ENCODE results near the gene KCNH1.
"Not testable (repeated sequence)": the region's sequence is repeated elsewhere in the genome, so short reads cannot be mapped to it uniquely, and the experiment has no call there.

The KCNH1 gene

DNA sequence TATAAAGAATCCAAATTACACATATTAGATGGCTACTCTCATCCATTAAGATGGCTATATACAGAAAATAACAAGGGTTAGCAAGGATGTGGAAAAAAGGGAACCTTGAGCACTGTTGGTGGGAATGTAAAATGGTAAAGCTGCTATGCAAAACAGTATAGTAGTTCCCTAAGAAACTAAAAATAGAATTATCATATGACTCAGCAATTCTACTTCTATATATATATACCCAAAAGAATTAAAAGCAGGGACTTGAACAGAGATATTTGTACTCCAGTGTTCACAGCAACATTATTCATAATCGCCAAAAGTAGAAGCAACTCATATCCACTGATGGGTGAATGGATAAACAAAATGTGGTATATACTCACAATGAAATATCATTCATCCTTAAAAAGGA is 126.1 kb downstream of the KCNH1 start:
- DNase-seq, result no peak

DNA sequence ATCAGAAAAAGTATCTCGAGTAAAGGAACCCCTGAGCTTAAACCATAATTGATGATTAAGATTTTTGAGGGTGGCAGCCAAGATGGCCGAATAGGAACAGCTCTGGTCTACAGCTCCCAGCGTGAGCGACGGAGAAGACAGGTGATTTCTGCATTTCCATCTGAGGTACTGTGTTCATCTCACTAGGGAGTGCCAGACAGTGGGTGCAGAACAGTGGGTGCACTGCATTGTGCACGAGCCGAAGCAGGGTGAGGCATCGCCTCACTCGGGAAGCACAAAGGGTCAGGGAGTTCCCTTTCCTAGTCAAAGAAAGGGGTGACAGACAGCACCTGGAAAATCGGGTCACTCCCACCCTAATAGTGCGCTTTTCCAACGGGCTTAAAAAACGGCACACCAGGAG is 138.0 kb downstream of the KCNH1 start:
- DNase-seq, result not testable (repeated sequence)

DNA sequence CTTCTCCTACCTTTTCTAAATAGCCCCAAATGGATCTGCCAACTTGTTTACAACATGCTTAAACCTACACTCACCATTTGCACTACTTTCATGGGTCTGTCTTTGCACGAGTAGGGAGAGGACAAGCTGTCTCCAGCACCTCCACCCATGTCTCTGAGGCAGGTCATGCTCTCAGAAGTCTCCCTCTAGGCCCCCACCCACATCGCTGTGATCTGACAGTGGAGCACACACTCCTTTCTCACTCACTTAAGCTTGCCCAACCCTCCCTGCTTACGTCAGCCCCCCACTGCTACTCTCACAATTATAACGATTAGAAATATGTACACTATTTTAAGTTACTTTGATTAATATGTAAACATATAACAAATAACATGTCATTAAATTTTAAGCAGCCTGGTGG is 141.1 kb downstream of the KCNH1 start:
- DNase-seq, result no peak

DNA sequence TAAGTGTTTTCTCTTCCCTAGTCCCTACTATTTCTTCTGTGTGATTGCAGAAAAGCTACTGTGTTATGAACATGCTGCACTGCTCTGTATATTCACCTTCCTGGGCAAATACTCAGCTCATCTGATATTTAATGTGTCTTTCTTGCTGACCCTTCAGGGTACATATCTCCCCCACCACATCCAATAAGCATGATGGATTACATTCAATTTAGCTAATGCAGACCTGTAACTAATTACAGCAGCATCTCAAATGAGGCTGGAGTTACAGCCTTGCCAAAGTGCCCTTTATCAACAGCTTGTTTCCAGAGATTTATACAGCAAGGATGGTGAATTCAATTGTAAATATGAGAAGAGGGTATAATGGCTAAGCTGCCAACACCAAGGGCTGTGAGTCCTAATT is 144.0 kb downstream of the KCNH1 start:
- no peak for DNase-seq

DNA sequence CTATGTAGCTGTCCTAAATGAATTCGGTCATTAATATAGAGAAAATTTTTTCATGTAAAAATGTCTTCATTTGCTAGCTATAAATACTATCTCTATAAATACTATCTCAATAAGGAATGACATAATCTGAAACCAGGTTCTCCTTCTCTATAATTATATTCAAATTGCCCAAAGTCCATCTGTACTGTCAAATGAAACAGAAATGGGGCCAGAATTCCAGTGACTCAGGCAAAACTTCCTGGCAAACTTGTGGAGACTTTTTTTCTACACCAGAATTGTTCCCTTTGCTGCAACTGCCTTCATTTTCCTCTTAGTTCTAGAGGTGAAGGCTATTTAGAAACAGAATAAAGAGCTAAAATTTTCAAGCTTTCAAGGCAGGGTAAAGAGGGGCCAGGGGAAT is 152.5 kb downstream of the KCNH1 start:
- DNase-seq, result no peak

DNA sequence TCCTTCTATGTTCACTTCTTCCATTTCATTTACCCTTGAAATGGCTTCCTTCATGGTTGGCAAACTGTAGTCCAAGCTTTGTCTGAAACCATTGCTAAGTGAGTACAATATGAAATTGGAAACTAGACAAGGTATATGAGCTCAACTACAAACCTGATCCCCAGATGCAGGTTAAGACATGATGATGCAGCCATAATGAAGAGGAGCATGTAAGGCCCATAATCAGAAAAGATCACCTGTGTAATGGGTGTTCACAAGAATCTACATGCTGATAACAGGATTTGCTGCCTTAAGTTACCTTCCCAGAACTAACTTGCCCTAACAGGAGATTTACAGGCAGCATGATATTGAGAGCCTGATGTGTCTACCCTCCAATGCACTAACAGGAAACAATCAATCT is 153.9 kb downstream of the KCNH1 start:
- no peak for DNase-seq

DNA sequence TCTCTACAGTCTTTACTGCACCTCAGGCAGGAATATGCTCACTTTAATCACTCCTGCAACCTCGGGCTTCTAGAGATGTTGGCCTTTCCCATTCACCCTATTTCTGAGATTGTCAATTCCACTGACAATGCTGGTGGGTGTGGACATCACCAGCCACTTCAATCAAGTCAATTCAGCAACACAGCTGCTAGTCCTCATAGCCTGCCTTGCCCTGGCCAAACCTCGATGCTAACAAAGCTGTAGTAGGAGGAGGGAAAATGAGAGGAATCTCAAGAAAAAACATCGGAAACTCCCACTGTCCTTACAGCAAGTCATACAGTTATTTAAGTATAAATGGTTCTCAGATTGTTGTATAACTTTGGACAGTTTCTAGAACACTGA is 155.0 kb downstream of the KCNH1 start:
- no peak for DNase-seq

DNA sequence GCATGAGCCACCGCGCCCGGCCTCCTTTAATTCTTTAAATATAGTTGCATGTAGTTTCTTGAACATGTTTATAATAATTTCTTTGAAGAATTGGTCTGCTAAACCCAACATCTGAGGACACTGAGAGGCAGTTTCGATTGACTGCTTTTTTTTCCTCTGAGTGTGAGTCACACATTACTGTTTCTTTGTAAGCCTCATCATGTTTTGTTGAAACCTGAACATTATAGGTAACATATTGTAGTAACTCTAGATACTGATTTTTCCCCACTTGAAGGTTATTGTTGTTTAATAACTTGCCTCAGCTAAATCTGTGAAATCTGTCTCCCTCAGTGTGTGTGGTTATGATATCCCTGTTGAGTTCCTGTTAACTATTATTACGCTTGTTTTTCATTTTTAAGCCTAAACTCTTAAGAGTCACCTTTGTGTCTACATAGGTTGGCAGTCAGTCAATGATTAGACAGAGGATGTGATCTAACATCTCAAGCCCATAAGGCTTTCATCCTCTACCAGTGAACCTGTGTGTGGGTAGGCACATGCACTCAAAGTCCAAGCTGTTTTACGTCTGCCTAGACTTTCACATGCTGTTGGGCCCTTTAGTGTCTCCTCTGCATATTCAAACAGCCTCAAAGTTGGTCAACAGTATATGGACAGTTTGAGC is 155.5 kb downstream of the KCNH1 start:
- DNase-seq, result no peak

DNA sequence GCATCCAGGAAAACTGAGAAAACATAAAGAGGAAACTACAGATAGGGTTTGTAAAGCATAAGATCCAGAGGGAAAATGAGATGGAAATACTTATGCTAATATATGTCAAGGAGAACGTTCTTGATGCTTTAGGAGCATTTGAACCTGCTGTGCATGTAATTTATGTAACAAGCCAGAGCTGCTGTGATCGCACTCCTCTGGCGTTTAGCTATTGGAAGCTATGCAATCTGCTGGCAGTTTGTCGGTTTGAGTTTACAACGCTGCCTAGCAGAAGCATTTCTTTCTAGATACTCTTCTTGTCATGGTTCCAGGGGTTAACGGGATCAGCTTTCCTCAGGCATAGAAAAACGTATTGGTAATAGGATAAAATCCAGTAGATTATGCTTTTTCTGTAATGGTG is 182.7 kb downstream of the KCNH1 start:
- DNase-seq, result no peak

DNA sequence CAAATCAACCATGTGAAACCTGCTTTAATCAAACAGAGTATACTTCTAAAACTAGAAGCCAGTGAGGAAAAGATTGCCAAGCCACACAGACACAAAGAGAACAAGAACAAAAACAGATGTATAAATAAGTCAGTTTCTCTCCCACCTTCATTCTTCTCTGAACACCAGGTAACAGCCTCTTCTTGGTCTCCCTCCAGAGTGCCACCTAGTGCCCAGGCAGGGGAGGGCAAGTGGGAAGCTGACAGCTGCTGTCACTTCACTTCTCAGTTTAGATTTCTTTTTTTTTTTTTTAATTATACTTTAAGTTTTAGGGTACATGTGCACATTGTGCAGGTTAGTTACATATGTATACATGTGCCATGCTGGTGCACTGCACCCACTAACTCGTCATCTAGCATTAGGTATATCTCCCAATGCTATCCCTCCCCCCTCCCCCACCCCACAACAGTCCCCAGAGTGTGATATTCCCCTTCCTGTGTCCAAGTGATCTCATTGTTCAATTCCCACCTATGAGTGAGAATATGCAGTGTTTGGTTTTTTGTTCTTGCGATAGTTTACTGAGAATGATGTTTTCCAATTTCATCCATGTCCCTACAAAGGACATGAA is 183.9 kb downstream of the KCNH1 start:
- DNase-seq, result peak in 1 of 2 experiments; percentile 10

DNA sequence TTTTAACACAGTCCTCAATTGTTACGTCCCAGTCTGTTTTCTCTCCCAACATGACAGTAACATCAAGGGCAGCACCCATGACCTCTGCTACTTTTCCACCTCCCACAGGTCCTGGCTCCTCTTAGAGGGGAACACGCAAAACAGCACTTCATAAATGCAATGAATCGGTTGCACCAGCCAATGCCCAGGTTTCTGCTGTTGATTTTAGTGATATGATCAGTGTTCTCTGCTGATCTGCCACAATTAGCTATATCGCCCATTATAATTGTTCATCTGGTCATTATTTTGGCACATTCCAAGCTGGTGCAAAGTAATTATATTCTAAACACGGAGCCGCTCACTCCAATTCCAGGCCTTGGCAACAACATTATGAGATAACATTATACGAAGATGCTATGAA is 184.5 kb downstream of the KCNH1 start:
- no peak for DNase-seq

DNA sequence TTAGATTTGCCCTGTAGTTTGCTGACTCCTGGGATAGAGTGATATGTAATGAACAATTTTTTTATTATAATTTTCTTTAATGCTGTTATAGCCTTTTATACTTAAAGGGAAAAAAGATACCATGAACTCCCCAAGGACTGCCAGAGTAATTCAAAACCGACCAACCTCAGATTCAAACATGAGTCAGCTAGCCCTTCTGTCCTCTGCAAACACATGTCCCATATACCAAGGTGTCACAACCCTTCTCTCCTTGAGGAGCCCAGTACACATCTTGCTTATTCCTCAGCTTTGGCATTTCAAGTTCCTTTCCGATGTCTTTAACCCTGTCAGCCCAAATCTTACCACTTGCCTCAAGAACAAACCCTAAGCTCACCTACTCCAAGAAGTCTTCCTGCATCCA is 184.9 kb downstream of the KCNH1 start:
- no peak for DNase-seq

DNA sequence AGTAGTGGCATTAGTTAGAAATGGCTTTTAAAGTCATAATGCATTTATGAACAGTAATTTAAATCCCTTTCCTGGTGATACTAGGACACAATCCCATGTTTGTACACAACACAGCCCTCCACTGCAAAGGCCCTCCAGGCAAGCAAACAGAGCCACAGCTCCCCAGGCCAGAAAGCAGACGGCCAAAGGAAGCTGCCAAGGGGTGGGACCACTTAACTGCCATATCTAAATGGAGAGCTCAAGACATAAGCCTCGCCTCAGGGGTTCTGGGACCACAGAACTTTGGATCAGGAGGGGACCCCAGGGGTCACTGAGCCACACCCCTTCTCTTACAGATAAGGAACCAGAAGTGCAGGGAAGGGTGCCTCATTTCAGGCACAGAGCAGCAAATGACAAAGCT is 189.7 kb downstream of the KCNH1 start:
- DNase-seq, result no peak

DNA sequence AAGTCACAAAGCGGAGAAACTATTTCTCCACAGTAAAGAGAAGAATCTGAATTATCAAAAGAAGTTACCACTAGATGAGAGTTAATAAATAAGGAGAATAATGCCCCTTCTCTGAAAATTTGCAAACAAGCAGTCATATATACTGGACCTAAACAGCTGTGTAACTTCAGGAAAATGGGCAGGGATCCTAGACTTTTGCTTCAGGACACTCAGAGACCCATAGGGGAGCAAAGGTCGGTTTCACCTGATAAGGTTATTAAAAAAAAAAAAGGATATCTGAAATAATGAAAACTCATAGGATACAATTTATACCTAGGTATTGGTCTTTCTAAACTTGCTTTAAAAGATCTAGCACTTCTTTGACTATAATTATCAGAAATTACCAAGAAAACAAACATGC is 191.4 kb downstream of the KCNH1 start:
- DNase-seq, result no peak

DNA sequence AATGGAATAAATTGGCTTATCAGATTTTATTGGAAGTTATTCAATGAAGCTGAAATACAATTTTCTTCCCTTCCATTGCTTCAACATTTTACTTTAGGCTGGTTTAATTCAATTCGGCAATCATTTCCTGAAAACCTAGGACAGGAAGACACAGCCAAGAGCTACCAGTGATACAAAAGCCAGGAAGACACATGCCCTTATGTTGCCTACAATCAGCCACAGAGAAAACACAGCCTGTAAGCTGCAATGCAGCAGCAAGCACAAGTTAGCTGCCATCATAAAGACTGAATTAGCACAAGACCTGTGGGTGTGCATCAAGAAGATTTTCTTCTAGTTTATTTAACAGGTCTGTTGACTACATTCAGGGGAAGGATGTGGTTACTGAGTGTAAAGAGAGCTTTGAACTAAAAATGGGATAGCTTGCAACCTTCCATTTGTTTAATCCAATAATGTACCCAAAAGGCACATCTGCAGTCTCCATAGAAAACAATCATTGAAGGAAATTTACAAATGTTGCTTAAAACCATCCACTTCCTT is 193.8 kb downstream of the KCNH1 start:
- no peak for DNase-seq

DNA sequence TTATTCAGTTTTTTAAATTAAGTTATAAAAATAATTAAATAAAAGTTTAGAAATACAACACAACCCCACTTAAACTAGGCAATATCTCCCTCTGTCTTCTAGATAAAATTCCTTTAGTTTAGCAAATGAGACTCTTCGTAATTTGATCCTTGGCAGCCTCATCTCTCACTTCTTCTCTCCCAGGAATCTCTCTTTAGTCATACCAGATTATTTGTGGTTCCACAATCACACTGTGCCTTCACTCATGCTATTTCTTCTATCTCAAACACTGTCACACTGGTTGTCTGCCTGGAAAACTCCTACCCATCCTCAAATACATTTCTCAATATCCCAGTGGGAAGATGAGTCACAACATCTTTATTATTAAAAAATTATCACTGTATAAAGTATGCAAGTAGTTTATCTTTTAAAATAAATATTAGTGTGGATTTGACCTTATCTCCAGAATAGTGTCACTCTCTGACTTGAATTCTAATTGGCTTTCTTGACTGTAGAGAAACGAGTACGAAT is 195.5 kb downstream of the KCNH1 start:
- no peak for DNase-seq

DNA sequence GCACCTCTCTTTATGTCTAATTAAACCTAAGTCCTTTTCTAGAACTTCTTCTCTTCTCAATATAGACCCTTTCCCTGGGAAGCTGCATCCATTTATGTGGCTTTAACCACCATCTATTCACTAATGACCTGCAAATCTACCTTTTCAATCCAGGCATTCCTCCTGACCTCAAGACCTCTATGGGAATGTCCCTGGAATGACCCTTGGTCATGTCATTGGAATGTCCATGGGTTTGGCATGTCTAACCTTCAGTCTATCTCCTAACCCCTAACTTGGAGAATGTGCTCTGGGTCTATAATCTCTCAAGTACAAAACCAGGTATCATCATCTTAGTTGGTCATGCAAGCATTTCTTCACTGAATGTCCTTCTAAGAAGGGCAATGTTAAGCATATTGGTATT is 196.1 kb downstream of the KCNH1 start:
- no peak for DNase-seq

DNA sequence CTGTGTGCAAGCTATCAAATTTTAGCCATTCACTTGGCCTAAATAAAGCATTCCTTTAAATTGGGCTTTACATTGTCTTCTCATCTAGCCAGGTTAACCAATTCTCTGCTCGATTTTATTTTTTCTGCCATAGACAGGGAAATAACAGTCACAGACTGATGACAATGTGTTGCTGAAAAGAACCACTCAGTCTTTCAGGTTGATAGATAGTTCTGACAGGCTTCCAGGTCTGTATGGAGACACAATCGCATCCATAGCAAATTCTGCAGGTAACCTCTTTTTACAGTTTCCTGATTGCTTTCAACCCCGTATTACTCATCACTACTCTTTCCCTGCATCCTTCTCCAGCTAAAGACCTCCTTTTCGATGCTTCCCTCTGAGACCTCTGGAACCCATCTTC is 198.0 kb downstream of the KCNH1 start:
- no peak for DNase-seq

DNA sequence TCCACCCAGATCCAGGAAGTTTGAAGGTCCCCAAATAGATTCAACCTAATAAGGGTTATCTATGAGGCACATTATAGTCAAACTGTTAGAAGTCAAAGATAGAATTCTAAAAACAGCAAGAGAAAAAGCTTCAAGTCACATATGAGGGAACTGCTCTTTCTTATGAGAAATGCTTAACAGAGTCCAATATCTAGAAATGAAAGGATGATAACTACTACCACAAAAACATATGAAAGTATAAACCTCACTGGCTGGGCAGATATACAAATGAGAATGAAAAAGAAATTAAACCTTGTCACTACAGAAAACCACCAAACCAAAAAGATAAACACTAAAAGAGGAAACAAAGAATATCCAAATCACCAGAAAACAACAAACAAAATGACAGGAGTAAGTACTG is 201.8 kb downstream of the KCNH1 start:
- DNase-seq, result no peak

DNA sequence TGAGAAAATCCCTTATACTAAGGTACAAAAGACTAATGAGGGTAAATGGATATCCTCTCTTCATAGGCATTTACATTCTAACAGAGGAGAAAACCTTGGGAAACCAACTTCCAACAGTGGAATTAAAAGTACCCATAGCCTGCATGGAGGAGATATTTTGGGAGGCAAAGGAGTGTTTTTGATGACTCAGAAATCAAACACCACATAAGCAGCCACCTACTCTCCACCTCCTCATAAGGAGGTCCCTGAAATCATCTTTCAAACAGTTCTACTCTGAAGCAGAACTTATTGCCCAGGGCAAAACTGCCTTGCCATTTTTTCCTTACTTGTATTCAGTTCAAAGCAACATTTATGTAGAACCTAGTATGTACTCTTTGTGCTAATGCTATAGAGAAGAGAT is 211.3 kb downstream of the KCNH1 start:
- DNase-seq, result no peak

DNA sequence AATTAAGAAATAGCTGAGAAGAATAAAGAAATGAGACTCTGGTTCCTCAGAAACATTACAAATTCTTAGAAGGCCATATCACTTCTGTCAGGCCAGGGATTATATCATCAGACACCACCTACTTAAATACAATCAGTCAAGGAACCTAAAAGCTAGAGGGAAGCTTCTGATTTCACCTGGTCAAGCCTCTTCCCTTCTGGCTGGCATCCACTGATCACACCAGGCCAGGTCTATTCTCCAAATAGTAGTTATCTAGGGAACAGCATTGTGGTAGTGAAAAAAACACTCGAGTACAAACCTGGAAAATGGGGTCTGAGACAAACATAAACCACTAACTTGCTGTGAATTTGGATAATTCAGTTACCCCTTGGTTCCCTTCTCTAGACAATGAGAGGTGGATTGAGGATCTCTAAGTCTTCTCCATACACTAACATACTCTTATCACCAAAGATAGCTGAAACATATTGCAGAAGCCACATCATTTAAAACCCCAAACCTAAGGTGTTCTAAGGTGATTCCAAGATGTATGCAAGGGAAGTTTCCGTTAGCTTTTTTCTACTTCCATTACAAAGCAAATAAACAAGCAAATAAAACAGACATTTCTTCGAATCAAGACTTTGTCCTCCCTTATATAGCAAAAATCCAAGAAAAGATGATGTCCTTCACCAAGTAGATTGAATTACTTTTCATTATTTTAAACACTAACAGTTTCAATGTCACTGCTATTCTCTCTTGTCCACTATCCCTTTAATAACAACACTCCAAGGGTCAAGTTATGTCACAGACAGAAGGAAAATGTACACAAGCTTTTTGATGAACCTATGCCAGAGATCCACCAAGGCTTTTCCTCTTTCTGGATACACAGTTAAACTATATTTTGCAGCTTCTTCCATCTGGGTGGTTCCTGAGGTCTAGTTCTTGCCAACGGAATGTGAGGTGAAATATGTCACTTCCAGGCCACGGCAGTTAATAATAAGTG is 212.9 kb downstream of the KCNH1 start:
- DNase-seq, result no peak

DNA sequence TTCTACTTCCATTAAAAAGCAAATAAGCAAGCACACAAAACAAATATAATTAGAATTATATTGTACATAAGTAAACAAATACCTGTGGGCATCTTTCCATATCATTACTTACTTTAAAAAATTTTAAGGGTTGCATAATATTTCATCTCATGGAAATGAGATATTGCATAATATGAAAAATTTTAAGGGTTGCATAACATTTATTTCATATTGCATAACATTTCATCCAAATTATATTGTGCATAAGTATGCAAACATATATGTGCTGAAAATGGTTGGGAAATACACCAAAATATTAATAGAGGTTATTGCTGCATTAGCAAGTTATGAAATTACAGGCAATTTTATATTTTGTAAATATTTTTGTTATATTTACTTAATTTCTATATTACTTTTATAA is 213.7 kb downstream of the KCNH1 start:
- DNase-seq, result no peak

DNA sequence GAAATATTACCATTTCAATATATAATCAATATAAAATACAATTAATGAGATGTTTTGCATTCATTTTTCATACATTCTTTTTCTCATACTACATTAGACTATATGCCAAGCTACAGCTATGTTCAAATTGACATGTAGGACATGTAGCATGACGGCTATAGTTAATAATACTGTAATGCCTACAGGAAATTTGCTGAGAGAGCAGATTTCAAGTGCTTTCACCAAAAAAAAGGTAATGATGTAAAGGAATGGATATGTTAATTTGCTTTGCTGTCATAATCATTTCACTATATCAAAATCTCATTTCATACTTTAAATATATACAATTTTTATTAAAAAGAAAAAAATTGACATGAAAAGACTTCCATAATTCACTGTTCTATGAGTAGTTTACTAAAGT is 215.1 kb downstream of the KCNH1 start:
- no peak for DNase-seq
